CD14-positive monocyte (primary cell): ENCODE measurements around the gene CSPG4. TPM values are rescaled to one million over a fixed set of nuclear protein-coding genes. Genes with fewer than 3 reads are reported as not detected.

Experiments used
- DNase-seq, 3 donors: peaks; one replicate each; pipeline ENCODE4 v3.0.0-alpha.2; 2011 to 2022
- H2AFZ ChIP-seq: 2 replicates; pipeline ENCODE4 v1.6.0; 2012; ENCODE audit warnings: mild to moderate bottlenecking, low read depth, low read length, inconsistent platforms; ENCODE audit not compliant: insufficient read depth, poor library complexity, severe bottlenecking
- H3K27ac ChIP-seq, 2 donors: 1 replicate in 1 of 2; 2 replicates in 1 of 2; pipeline ENCODE4 v1.5.1; 2012 to 2013; ENCODE audit warnings: low read length in 2 of 2, control low read depth in 1 of 2, inconsistent platforms in 1 of 2, low read depth in 1 of 2, mild to moderate bottlenecking in 1 of 2
- H3K27me3 ChIP-seq, 2 donors: one replicate each; pipeline versions ENCODE4 v1.6.0 to v1.6.1; 2011 to 2013; ENCODE audit warnings: low read length in 2 of 2; ENCODE audit not compliant: control insufficient read depth in 2 of 2, insufficient read depth in 2 of 2
- H3K36me3 ChIP-seq, 2 donors: replicated peaks in 1 of 2; 1 replicate in 1 of 2; 2 replicates in 1 of 2; pipeline versions ENCODE4 v1.5.1 to v1.6.1; 2012 to 2013; ENCODE audit warnings: low read length in 2 of 2, control low read depth in 1 of 2, inconsistent platforms in 1 of 2, mild to moderate bottlenecking in 1 of 2; ENCODE audit not compliant: insufficient read depth in 2 of 2, control insufficient read depth in 1 of 2
- H3K4me1 ChIP-seq, 2 donors: 1 replicate in 1 of 2; 2 replicates in 1 of 2; pipeline versions ENCODE4 v1.5.1 to v1.6.1; 2012 to 2013; ENCODE audit warnings: low read length in 2 of 2, control low read depth in 1 of 2, inconsistent platforms in 1 of 2, mild to moderate bottlenecking in 1 of 2, moderate library complexity in 1 of 2; ENCODE audit not compliant: insufficient read depth in 2 of 2, control insufficient read depth in 1 of 2
- H3K4me2 ChIP-seq: replicated peaks from 2 replicates; pipeline ENCODE3; 2012; ENCODE audit warnings: low read length, moderate library complexity, mild to moderate bottlenecking; ENCODE audit not compliant: poor library complexity, severe bottlenecking; ENCODE audit errors: extremely low read depth
- H3K4me3 ChIP-seq, 3 experiments: fragments of 200-600 bp in 1 of 3; sonication (generic) in 1 of 3; replicated peaks in 1 of 3; 1 replicate in 2 of 3; 2 replicates in 1 of 3; pipeline ENCODE4 v1.5.1; 2011 to 2013; ENCODE audit warnings: low read length in 3 of 3, mild to moderate bottlenecking in 3 of 3, control low read depth in 2 of 3, low read depth in 2 of 3, inconsistent platforms in 1 of 3, moderate library complexity in 1 of 3
- H3K79me2 ChIP-seq: 2 replicates; pipeline ENCODE4 v1.6.0; 2012; ENCODE audit warnings: mild to moderate bottlenecking, control low read depth, inconsistent platforms, low read length, moderate library complexity; ENCODE audit not compliant: insufficient read depth
- H3K9ac ChIP-seq: 2 replicates; pipeline ENCODE4 v1.6.0; 2017; ENCODE audit warnings: low read length, mild to moderate bottlenecking; ENCODE audit not compliant: insufficient read depth, poor library complexity, severe bottlenecking
- H3K9me3 ChIP-seq, 2 donors: replicated peaks in 1 of 2; 1 replicate in 1 of 2; 2 replicates in 1 of 2; pipeline versions ENCODE4 v1.5.1 to v1.6.1; 2012 to 2013; ENCODE audit warnings: low read length in 2 of 2, control low read depth in 1 of 2; ENCODE audit not compliant: control insufficient read depth in 1 of 2, insufficient read depth in 1 of 2
- H4K20me1 ChIP-seq: 2 replicates; pipeline ENCODE4 v1.6.0; 2012; ENCODE audit warnings: mild to moderate bottlenecking, low read length, control low read depth, moderate library complexity; ENCODE audit not compliant: insufficient read depth
- H3K27ac Mint-ChIP-seq, 7 donors: one replicate each; pipeline ENCODE4 v1.8.0; 2020; ENCODE audit warnings: mild to moderate bottlenecking in 7 of 7, mixed read lengths in 7 of 7, moderate library complexity in 6 of 7, inconsistent platforms in 2 of 7
- H3K27me3 Mint-ChIP-seq, 3 donors: one replicate each; pipeline ENCODE4 v1.8.0; 2021 to 2022; ENCODE audit warnings: low read depth in 3 of 3, mild to moderate bottlenecking in 3 of 3, mixed read lengths in 3 of 3, moderate library complexity in 3 of 3, inconsistent platforms in 1 of 3
- H3K36me3 Mint-ChIP-seq, 2 donors: one replicate each; pipeline ENCODE4 v1.8.0; 2020; ENCODE audit warnings: mixed read lengths in 2 of 2, inconsistent platforms in 1 of 2, mild to moderate bottlenecking in 1 of 2
- H3K4me1 Mint-ChIP-seq: one replicate; pipeline ENCODE4 v1.8.0; 2020; ENCODE audit warnings: mild to moderate bottlenecking, mixed read lengths
- H3K4me3 Mint-ChIP-seq, 2 donors: one replicate each; pipeline ENCODE4 v1.8.0; 2020; ENCODE audit warnings: mild to moderate bottlenecking in 2 of 2, mixed read lengths in 2 of 2, moderate library complexity in 1 of 2
- H3K9me3 Mint-ChIP-seq, 7 donors: one replicate each; pipeline ENCODE4 v1.8.0; 2020 to 2022; ENCODE audit warnings: mixed read lengths in 7 of 7, mild to moderate bottlenecking in 6 of 7, moderate library complexity in 6 of 7, inconsistent platforms in 2 of 7
- WGBS: methylation state at CpG from one replicate; pipeline ENCODE4 v1.1.5; 2013; ENCODE audit warnings: missing lambda C conversion rate; ENCODE audit not compliant: insufficient coverage; 5-methylcytosine and 5-hydroxymethylcytosine counted together
- intact Hi-C, 2 donors: fragments of 100-400 bp; cut with micrococcal nuclease; formaldehyde crosslinking; loops; one replicate each; pipeline versions ENCODE4 v1.15.0 to v1.15.1; 2023
- polyA plus RNA-seq, 3 donors: library from polyadenylated mRNA; depleted of rRNA in 1 of 3; unstranded in 2 of 3; stranded (reverse) in 1 of 3; fragments of 300-500 nt in 2 of 3; fragments of >200 nt in 1 of 3; fragmentation: Illumina TruSeq in 2 of 3; gene quantifications; 1 replicate in 2 of 3; 2 replicates in 1 of 3; pipeline ENCODE4 v1.2.3, GENCODE V29; 2012 to 2021
- TF ChIP-seq, protein P1 (sequence below): fragments of 200-600 bp; IDR thresholded peaks from one replicate; pipeline ENCODE4 v1.8.0; 2022; ENCODE audit warnings: antibody characterized with exemption, mild to moderate bottlenecking

CSPG4 gene
- polyA plus RNA-seq, 3 donors = not detected

DNA sequence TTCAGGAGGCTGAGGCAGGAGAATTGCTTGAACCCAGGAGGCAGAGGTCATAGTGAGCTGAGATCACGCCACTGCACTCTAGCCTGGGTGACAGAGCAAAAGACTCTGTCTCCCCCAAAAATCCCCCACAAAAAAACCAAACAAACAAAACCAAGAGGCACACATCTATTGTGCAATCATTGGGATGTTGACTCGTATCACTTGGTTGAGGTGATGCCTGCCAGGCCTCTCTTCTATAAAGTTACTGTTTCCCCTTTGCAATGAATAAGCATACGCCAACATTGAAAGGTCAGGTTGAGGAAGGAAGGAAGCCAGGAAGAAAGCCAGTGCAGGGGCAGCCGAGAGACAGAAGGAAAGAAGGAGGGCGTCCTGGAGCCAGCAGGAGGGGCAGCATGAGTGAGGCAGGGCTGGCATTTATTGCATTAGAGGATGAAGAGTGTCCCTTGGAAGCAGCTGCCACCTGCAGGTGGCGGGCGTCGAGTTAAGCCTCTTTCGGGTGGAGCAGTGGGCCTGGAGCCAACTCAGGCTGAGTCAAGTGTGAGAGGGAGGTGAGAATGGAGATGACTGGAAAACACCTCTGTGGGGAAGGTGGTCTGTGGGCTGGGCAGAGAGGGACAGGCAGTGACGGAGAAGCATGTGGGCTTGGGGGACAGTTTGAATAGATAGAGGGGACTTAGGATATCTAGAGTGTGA, 8.3 kb upstream of the CSPG4 start:
- Mint-ChIP-seq H3K9me3 (peaks cover 0 to 3% (median 0%) of the 10 kb centered on the region in 7 donors), H3K4me3 (peak overlapping the region in 1 of 2 donors; percentile 46), H3K4me1 (peaks cover 17% of the 10 kb centered on the region), H3K27me3 (peaks cover 4 to 13% (median 11%) of the 10 kb centered on the region in 3 donors), H3K36me3 (no peaks in the 10 kb centered on the region), H3K27ac (peak overlapping the region; percentile 17 to 87 (median 51))
- Histone ChIP-seq H3K27ac (no peak overlapping the region), H3K79me2 (no peaks in the 10 kb centered on the region), H3K9me3 (no peaks in the 10 kb centered on the region), H3K4me1 (no peaks in the 10 kb centered on the region), H3K4me3 (no peak overlapping the region), H2AFZ (no peak overlapping the region), H3K4me2 (no peak overlapping the region), H3K36me3 (no peaks in the 10 kb centered on the region), H3K27me3 (no peaks in the 10 kb centered on the region), H4K20me1 (no peaks in the 10 kb centered on the region), H3K9ac (no peak overlapping the region)
- intact Hi-C loops = loop anchor here in 1 of 2 donors (5.0 kb wide), 1 partner anchor 34 kb away; no protein-coding TSS in a partner anchor
- peak in 2 of 3 donors; percentile 50 to 66 for DNase-seq
- WGBS = 10% methylated on average over 7 of the region's 10 CpGs
- TF ChIP-seq, protein P1, sequence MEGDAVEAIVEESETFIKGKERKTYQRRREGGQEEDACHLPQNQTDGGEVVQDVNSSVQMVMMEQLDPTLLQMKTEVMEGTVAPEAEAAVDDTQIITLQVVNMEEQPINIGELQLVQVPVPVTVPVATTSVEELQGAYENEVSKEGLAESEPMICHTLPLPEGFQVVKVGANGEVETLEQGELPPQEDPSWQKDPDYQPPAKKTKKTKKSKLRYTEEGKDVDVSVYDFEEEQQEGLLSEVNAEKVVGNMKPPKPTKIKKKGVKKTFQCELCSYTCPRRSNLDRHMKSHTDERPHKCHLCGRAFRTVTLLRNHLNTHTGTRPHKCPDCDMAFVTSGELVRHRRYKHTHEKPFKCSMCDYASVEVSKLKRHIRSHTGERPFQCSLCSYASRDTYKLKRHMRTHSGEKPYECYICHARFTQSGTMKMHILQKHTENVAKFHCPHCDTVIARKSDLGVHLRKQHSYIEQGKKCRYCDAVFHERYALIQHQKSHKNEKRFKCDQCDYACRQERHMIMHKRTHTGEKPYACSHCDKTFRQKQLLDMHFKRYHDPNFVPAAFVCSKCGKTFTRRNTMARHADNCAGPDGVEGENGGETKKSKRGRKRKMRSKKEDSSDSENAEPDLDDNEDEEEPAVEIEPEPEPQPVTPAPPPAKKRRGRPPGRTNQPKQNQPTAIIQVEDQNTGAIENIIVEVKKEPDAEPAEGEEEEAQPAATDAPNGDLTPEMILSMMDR = peak; percentile 20

DNA sequence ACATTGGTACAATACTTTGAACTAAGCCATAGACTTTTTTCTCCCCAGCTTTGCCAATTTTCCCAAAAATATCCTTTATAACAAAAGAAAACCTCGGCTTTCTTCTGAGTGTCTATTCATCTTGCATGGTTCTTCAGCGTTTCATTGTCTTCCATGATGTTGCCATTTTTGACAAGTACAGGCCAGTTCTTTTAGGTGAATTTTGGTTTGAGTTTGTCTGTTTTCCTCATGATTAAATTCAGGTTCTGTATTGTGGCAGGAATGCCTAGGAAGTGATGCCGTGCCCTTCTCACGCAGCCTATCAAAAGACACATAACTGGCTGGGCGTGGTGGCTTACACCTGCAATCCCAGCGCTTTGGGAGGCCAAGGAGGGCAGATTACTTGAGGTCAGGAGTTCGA, 7.6 kb upstream of the CSPG4 start:
- H3K9me3 Mint-ChIP-seq = peaks cover 0 to 3% (median 0%) of the 10 kb centered on the region in 7 donors
- H3K4me3 Mint-ChIP-seq = no peak overlapping the region
- TF ChIP-seq, protein P1 = no peak
- no peaks in the 10 kb centered on the region for H3K9me3 ChIP-seq
- no peak overlapping the region for H3K27ac ChIP-seq
- no peaks in the 10 kb centered on the region for H3K79me2 ChIP-seq
- H3K4me1 Mint-ChIP-seq = peaks cover 17% of the 10 kb centered on the region
- intact Hi-C loops = loop anchor here in 1 of 2 donors (5.0 kb wide), 1 partner anchor 33 kb away; no protein-coding TSS in a partner anchor
- no peaks in the 10 kb centered on the region for H3K36me3 ChIP-seq
- no peaks in the 10 kb centered on the region for H3K27me3 ChIP-seq
- no peak overlapping the region for H2AFZ ChIP-seq
- WGBS = 97% methylated on average over 5 of the region's 7 CpGs
- H3K4me2 ChIP-seq = no peak overlapping the region
- H4K20me1 ChIP-seq = no peaks in the 10 kb centered on the region
- H3K4me1 ChIP-seq = no peaks in the 10 kb centered on the region
- H3K4me3 ChIP-seq = no peak overlapping the region
- H3K36me3 Mint-ChIP-seq = no peaks in the 10 kb centered on the region
- no peak overlapping the region for H3K9ac ChIP-seq
- H3K27me3 Mint-ChIP-seq = peaks cover 4 to 11% (median 10%) of the 10 kb centered on the region in 3 donors
- DNase-seq = no peak
- no peak overlapping the region for H3K27ac Mint-ChIP-seq
